ENCODE data around the gene C22orf15. TPM values are rescaled to one million over a fixed set of nuclear protein-coding genes. Genes with fewer than 3 reads are reported as not detected.

C22orf15 gene
- total RNA-seq, 6 experiments from 2014 or later: not detected

- no peak for DNase-seq
- H3K36me3 ChIP-seq: no peaks in the 10 kb centered on the region
- 76% methylated on average over 6 of the region's 8 CpGs for WGBS (ENCODE audit: insufficient coverage, low coverage, low lambda C conversion rate, missing lambda C conversion rate)
- no peaks in the 10 kb centered on the region for H3K9me3 ChIP-seq
- no peak for ATAC-seq
- no peaks in the 10 kb centered on the region for H3K4me1 ChIP-seq
- intact Hi-C loops (cut with DNase I): no loop called here
- no peak for TF ChIP-seq POLR2A (IDR thresholded peaks at IDR 0.05)
- no peak for TF ChIP-seq CTCF (IDR thresholded peaks at IDR 0.05)
- H3K27ac ChIP-seq: no peak overlapping the region
- H3K27me3 ChIP-seq: no peaks in the 10 kb centered on the region
- no peak overlapping the region for H3K4me3 ChIP-seq
These were observed 7.1 kb upstream of the C22orf15 start for GRCh38 chr22:23755711-23756110.

- H3K9me3 ChIP-seq: no peaks in the 10 kb centered on the region
- 34% methylated on average over 3 of the region's 4 CpGs for WGBS (ENCODE audit: insufficient coverage, low coverage, low lambda C conversion rate, missing lambda C conversion rate)
- H3K36me3 ChIP-seq: no peaks in the 10 kb centered on the region
- H3K4me1 ChIP-seq: no peaks in the 10 kb centered on the region
- intact Hi-C loops (cut with DNase I): no loop called here
- H3K27me3 ChIP-seq: no peaks in the 10 kb centered on the region
- DNase-seq (no peak), ATAC-seq (no peak)
- H3K4me3 ChIP-seq: no peak overlapping the region
- H3K27ac ChIP-seq: no peak overlapping the region
- TF ChIP-seq CTCF (IDR thresholded peaks at IDR 0.05): no peak
- no peak for TF ChIP-seq POLR2A (IDR thresholded peaks at IDR 0.05)
These were observed 5.9 kb upstream of the C22orf15 start for GRCh38 chr22:23756891-23757290.

GRCh38 chr22:23759566-23759965, 3.2 kb upstream of the C22orf15 start:
- DNase-seq: no peak
- WGBS (ENCODE audit: insufficient coverage, low coverage, low lambda C conversion rate, missing lambda C conversion rate): 98% methylated on average over 4 of the region's 4 CpGs
- peaks cover 0 to 11% (median 5%) of the 10 kb centered on the region in 4 donors for H3K36me3 ChIP-seq
- intact Hi-C loops (cut with DNase I): no loop called here
- ATAC-seq: no peak
- TF ChIP-seq CTCF (IDR thresholded peaks at IDR 0.05) (no peak), POLR2A (IDR thresholded peaks at IDR 0.05) (no peak)
- H3K9me3 ChIP-seq: no peaks in the 10 kb centered on the region
- H3K27ac ChIP-seq: no peak overlapping the region
- no peaks in the 10 kb centered on the region for H3K27me3 ChIP-seq
- no peak overlapping the region for H3K4me3 ChIP-seq
- peaks cover 0 to 11% (median 1%) of the 10 kb centered on the region in 4 donors for H3K4me1 ChIP-seq

GRCh38 chr22:23760056-23760455, 2.7 kb upstream of the C22orf15 start:
- Histone ChIP-seq H3K4me3 (no peak overlapping the region), H3K27me3 (no peaks in the 10 kb centered on the region), H3K4me1 (peaks cover 0 to 16% (median 4%) of the 10 kb centered on the region in 4 donors), H3K27ac (no peak overlapping the region), H3K9me3 (no peaks in the 10 kb centered on the region), H3K36me3 (peaks cover 0 to 11% (median 5%) of the 10 kb centered on the region in 4 donors)
- no peak for ATAC-seq
- intact Hi-C loops (cut with DNase I): no loop called here
- no peak for DNase-seq
- 74% methylated on average over 5 of the region's 6 CpGs for WGBS (ENCODE audit: insufficient coverage, low coverage, low lambda C conversion rate, missing lambda C conversion rate)
- TF ChIP-seq POLR2A (IDR thresholded peaks at IDR 0.05) (no peak), CTCF (IDR thresholded peaks at IDR 0.05) (no peak)

GRCh38 chr22:23763579-23763945, 772 bp downstream of the C22orf15 start:
- H3K27me3 ChIP-seq: no peaks in the 10 kb centered on the region
- peaks cover 0 to 11% (median 7%) of the 10 kb centered on the region in 4 donors for H3K36me3 ChIP-seq
- DNase-seq (no peak), ATAC-seq (no peak)
- intact Hi-C loops (cut with DNase I): no loop called here
- H3K9me3 ChIP-seq: no peaks in the 10 kb centered on the region
- no peak overlapping the region for H3K4me3 ChIP-seq
- 43% methylated on average over 6 of the region's 17 CpGs for WGBS (ENCODE audit: insufficient coverage, low coverage, low lambda C conversion rate, missing lambda C conversion rate)
- H3K4me1 ChIP-seq: peaks cover 0 to 29% (median 10%) of the 10 kb centered on the region in 4 donors
- no peak overlapping the region for H3K27ac ChIP-seq
- TF ChIP-seq CTCF (IDR thresholded peaks at IDR 0.05) (no peak), POLR2A (IDR thresholded peaks at IDR 0.05) (no peak)
